Upper lobe of left lung (tissue), 6 donors: ENCODE results near the gene LPCAT1. TPM values are rescaled to one million over a fixed set of nuclear protein-coding genes. Genes with fewer than 3 reads are reported as not detected.

Source experiments
- ATAC-seq, 2 donors: fragments of 200-7000 bp; cut with Tn5 transposase; one replicate each; pipeline ENCODE4 v1.9.1; 2022; ENCODE audit warnings: mild to moderate bottlenecking in 2 of 2, moderate library complexity in 2 of 2; ENCODE audit not compliant: low FRiP score in 2 of 2
- DNase-seq, 2 donors: peaks; one replicate each; pipeline ENCODE4 v3.0.0-alpha.2; 2019 to 2020
- H3K27ac ChIP-seq, 4 donors: fragments of 200-600 bp; sonication (generic); one replicate each; pipeline ENCODE4 v1.5.1; 2016 to 2019
- H3K27me3 ChIP-seq, 4 donors: fragments of 200-600 bp; sonication (generic); one replicate each; pipeline ENCODE4 v1.5.1; 2017 to 2019
- H3K36me3 ChIP-seq, 4 donors: fragments of 200-600 bp; sonication (generic); one replicate each; pipeline ENCODE4 v1.5.1; 2016 to 2019
- H3K4me1 ChIP-seq, 4 donors: fragments of 200-600 bp; sonication (generic); one replicate each; pipeline ENCODE4 v1.5.1; 2018 to 2019
- H3K4me3 ChIP-seq, 4 donors: fragments of 200-600 bp; sonication (generic); one replicate each; pipeline ENCODE4 v1.5.1; 2017 to 2019; ENCODE audit warnings: mild to moderate bottlenecking in 2 of 4, moderate library complexity in 1 of 4
- H3K9me3 ChIP-seq, 4 donors: fragments of 200-600 bp; sonication (generic); one replicate each; pipeline ENCODE4 v1.5.1; 2018 to 2019
- EP300 ChIP-seq, 4 donors: sonication (generic); formaldehyde crosslinking; IDR thresholded peaks; one replicate each; pipeline ENCODE4 v1.5.1; 2017; ENCODE audit warnings: antibody characterized with exemption in 4 of 4, control low read depth in 2 of 4
- POLR2A ChIP-seq, 4 donors: fragments of 450-650 bp; IDR thresholded peaks; one replicate each; pipeline ENCODE4 v1.5.1; 2016 to 2017; ENCODE audit warnings: antibody characterized with exemption in 4 of 4, mild to moderate bottlenecking in 2 of 4
- POLR2AphosphoS5 ChIP-seq, 2 donors: sonication (generic); formaldehyde crosslinking; IDR thresholded peaks; one replicate each; pipeline ENCODE4 v1.5.1; 2017; ENCODE audit warnings: antibody characterized with exemption in 2 of 2
- WGBS, 2 donors: methylation state at CpG; one replicate each; pipeline ENCODE4 v1.1.5; 2017 to 2018; 5-methylcytosine and 5-hydroxymethylcytosine counted together
- total RNA-seq, 6 donors: library from RNA; depleted of rRNA in 4 of 6; stranded (reverse); fragments of >200 nt in 4 of 6; gene quantifications; one replicate each; pipeline versions ENCODE4 v1.1.0 to v1.2.1, GENCODE V29; 2016 to 2021
- TF ChIP-seq, protein P1 (sequence below), 6 experiments: fragments of 450-650 bp in 4 of 6; fragments of 200-600 bp in 2 of 6; sonication (generic) in 2 of 6; IDR thresholded peaks; one replicate each; pipeline ENCODE4 v1.5.1; 2016 to 2019; ENCODE audit warnings: antibody characterized with exemption in 6 of 6
- donor health status: DM: no; HTN: no; CAD: no; lungs with moderate emphysema.
- donor health status: DM: no; HTN: yes; CAD: no; lungs with severe emphysema.

LPCAT1 gene
- total RNA-seq, 6 donors from 2014 or later: 403 to 922 (median 538) TPM

DNA sequence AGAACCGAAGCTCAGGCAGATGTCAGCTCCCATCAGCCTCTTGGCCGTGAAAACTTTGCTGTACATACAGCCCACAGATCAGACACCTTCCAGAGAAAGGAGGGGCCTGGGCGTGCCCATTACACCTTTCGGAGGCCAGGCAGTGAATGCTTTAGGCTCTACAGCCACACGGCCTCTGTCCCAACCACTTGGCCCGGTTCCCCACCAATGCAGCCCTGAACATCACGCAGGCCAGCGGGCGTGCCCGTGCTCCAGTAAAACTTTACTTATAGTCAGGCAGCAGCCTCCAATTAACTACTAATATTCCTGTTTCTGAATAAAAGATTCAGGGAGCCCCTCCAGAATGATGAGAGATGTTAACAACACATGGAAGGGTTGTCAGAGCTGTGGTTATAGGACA lies 23.9 kb downstream of the LPCAT1 start:
- 63 to 77% methylated on average over 9 to 10 of the region's 10 CpGs for WGBS, 2 donors
- Histone ChIP-seq H3K27me3 (no peaks in the 10 kb centered on the region), H3K27ac (peak overlapping the region in 3 of 4 donors; percentile 19 to 68 (median 60)), H3K9me3 (no peaks in the 10 kb centered on the region), H3K4me1 (peaks cover 48 to 83% (median 69%) of the 10 kb centered on the region in 4 donors), H3K36me3 (peaks cover 0 to 44% (median 20%) of the 10 kb centered on the region in 4 donors), H3K4me3 (no peak overlapping the region)
- TF ChIP-seq POLR2A (IDR thresholded peaks at IDR 0.05) (no peak), POLR2AphosphoS5 (IDR thresholded peaks at IDR 0.05) (no peak), EP300 (IDR thresholded peaks at IDR 0.05) (no peak)
- TF ChIP-seq, protein P1, sequence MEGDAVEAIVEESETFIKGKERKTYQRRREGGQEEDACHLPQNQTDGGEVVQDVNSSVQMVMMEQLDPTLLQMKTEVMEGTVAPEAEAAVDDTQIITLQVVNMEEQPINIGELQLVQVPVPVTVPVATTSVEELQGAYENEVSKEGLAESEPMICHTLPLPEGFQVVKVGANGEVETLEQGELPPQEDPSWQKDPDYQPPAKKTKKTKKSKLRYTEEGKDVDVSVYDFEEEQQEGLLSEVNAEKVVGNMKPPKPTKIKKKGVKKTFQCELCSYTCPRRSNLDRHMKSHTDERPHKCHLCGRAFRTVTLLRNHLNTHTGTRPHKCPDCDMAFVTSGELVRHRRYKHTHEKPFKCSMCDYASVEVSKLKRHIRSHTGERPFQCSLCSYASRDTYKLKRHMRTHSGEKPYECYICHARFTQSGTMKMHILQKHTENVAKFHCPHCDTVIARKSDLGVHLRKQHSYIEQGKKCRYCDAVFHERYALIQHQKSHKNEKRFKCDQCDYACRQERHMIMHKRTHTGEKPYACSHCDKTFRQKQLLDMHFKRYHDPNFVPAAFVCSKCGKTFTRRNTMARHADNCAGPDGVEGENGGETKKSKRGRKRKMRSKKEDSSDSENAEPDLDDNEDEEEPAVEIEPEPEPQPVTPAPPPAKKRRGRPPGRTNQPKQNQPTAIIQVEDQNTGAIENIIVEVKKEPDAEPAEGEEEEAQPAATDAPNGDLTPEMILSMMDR (IDR thresholded peaks at IDR 0.05): no peak
- no peak for ATAC-seq
- no peak for DNase-seq

DNA sequence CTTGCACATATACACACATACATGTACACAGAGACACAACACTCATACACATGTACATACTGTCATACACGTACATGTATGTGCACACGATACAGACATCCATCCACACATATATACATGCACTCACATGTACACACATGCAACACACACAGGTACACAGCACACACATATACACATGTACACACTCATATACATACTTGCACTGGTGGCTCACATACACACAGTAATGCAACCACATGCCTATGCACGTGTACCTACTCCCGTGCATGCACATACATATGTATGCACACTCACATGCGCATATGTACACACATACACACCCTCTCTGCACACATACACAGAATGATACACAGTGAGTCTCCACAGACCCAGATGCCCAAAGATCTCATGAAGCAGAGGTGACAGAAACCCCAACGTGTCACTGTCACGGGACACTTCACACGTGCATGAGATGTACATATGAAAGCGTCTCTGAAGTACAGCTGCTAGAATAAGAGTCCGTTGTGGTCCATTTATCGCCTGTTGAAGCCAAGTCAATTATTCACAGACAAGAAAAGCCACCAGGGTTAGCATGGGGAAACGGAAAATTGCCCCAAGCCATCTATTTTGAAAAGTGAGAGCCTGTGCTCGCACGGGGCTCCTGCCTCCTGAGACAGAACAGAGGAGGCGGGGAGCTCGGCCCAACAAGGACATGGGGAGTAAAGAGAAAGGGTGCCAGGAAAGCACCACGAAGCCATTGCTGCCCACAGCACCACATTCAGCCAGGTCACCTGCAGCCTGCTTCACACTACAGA lies 24.9 kb downstream of the LPCAT1 start:
- TF ChIP-seq POLR2AphosphoS5 (IDR thresholded peaks at IDR 0.05): no peak
- TF ChIP-seq EP300 (IDR thresholded peaks at IDR 0.05): no peak
- TF ChIP-seq POLR2A (IDR thresholded peaks at IDR 0.05): no peak
- TF ChIP-seq, protein P1 (IDR thresholded peaks at IDR 0.05): no peak
- H3K27me3 ChIP-seq: no peaks in the 10 kb centered on the region
- 80 to 86% methylated on average over 17 of the region's 17 CpGs for WGBS, 2 donors
- H3K4me3 ChIP-seq: no peak overlapping the region
- peak overlapping the region in 2 of 4 donors; percentile 49 to 68 for H3K27ac ChIP-seq
- no peaks in the 10 kb centered on the region for H3K9me3 ChIP-seq
- H3K4me1 ChIP-seq: peaks cover 40 to 76% (median 64%) of the 10 kb centered on the region in 4 donors
- peaks cover 0 to 54% (median 30%) of the 10 kb centered on the region in 4 donors for H3K36me3 ChIP-seq
- DNase-seq (no peak), ATAC-seq (no peak)

DNA sequence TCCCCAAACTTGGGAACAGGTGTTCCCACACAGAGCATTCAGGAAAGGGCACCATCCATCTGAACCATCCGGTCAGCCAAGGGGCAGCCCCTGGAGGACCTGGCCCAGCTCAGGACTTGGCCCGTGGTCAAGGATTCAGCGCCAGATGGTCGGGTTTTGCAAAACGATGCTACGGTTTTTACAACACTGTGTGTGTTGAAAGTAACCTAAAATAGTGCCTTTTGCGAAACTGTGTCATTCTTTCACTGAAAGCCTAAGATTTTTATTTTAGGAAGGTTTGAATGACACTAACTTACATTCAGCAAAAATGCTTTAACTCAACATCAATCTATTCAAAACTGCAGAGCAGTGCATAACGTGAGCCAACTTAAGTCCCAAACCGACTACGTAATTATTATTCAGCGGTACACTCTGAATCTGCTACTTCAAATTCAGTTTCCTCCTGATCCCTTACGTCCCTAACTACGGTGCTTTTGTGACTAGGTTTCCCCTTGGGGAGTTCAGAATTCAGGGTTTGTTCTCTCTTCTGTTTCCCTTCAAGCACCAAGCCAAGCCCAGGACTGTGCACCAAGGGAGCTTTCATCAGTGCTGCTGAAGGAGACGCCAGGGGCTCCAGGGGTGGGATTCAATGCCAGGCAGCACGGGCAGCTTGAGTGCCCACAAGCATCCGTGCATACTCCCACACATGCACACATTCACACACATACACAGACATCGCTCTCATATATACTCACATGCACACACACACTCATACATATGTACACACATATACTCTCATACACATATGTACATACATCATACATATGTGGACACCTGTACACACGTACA lies 25.8 kb downstream of the LPCAT1 start:
- Histone ChIP-seq H3K4me3 (no peak overlapping the region), H3K9me3 (no peaks in the 10 kb centered on the region), H3K36me3 (peaks cover 0 to 62% (median 38%) of the 10 kb centered on the region in 4 donors), H3K4me1 (peaks cover 37 to 68% (median 56%) of the 10 kb centered on the region in 4 donors), H3K27ac (peak overlapping the region; percentile 12 to 63 (median 40)), H3K27me3 (no peaks in the 10 kb centered on the region)
- no peak for DNase-seq
- WGBS, 2 donors: 70 to 71% methylated on average over 18 of the region's 18 CpGs
- no peak for ATAC-seq
- no peak for TF ChIP-seq POLR2AphosphoS5 (IDR thresholded peaks at IDR 0.05)
- no peak for TF ChIP-seq EP300 (IDR thresholded peaks at IDR 0.05)
- TF ChIP-seq, protein P1 (IDR thresholded peaks at IDR 0.05): no peak
- no peak for TF ChIP-seq POLR2A (IDR thresholded peaks at IDR 0.05)

DNA sequence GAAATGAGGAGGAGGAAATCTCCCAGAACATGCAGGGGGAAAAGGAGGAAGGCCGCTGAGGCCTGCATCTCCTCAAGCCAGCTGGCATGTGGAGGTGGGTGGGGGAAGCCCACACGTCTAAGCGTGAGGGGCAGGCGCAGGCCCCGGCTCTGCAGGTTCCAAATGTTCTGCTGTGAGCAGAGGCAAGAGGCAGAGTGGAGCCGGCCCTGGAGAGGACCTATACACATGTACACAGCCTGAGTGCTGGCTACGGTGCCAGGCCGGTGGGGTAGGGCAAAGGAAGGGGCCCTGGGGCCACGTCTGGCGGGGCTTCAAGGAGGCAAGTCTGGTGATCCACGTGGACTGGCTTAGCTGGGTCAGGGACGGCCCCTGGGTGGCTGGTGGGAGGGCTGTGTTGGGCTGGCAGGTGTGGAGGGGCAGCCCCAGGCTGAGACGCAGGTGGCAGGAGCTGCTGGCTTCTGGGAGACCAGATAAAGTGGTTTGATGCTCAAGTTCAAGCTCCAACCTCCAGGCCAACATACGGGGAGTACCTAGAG lies 26.4 kb downstream of the LPCAT1 start:
- Histone ChIP-seq H3K9me3 (no peaks in the 10 kb centered on the region), H3K4me3 (no peak overlapping the region), H3K27ac (peak overlapping the region; percentile 26 to 63 (median 40)), H3K4me1 (peaks cover 30 to 62% (median 49%) of the 10 kb centered on the region in 4 donors), H3K27me3 (no peaks in the 10 kb centered on the region), H3K36me3 (peaks cover 0 to 69% (median 45%) of the 10 kb centered on the region in 4 donors)
- DNase-seq (peak in 1 of 2 donors; percentile 78), ATAC-seq (no peak)
- TF ChIP-seq, protein P1 (IDR thresholded peaks at IDR 0.05): no peak
- TF ChIP-seq POLR2A (IDR thresholded peaks at IDR 0.05) (no peak), EP300 (IDR thresholded peaks at IDR 0.05) (no peak), POLR2AphosphoS5 (IDR thresholded peaks at IDR 0.05) (no peak)
- 63 to 85% methylated on average over 8 to 14 of the region's 14 CpGs for WGBS, 2 donors
